IMR-90 (cell line): ENCODE measurements around the gene LY6G6F.

Experiments
- CEBPB ChIP-seq: IDR thresholded peaks from 2 replicates; pipeline ENCODE4 v1.6.1; 2012; ENCODE audit warnings: low read depth, low read length, improper control_type of control experiment
- CHD1 ChIP-seq: IDR thresholded peaks from 2 replicates; pipeline ENCODE4 v1.6.1; 2012; ENCODE audit warnings: low read depth, low read length, improper control_type of control experiment
- MAFK ChIP-seq: IDR thresholded peaks from 2 replicates; pipeline ENCODE4 v1.6.1; 2012; ENCODE audit warnings: low read depth, low read length, improper control_type of control experiment
- MAZ ChIP-seq: IDR thresholded peaks from 2 replicates; pipeline ENCODE4 v1.6.1; 2012; ENCODE audit warnings: low read depth, mild to moderate bottlenecking, low read length, improper control_type of control experiment, moderate library complexity, borderline replicate concordance
- NFE2L2 ChIP-seq: fragments of 150-350 bp; IDR thresholded peaks from 2 replicates; pipeline ENCODE4 v1.6.1; 2016; ENCODE audit warnings: low read depth, mild to moderate bottlenecking, low read length
- POLR2A ChIP-seq: IDR thresholded peaks from 2 replicates; pipeline ENCODE4 v1.6.1; 2012; ENCODE audit warnings: mild to moderate bottlenecking, low read depth, low read length
- RAD21 ChIP-seq: IDR thresholded peaks from 2 replicates; pipeline ENCODE4 v1.6.1; 2012; ENCODE audit warnings: low read length, improper control_type of control experiment
- RCOR1 ChIP-seq: IDR thresholded peaks from 2 replicates; pipeline ENCODE4 v1.6.1; 2012; ENCODE audit warnings: mild to moderate bottlenecking, low read length, improper control_type of control experiment; ENCODE audit not compliant: insufficient replicate concordance
- RFX5 ChIP-seq: IDR thresholded peaks from 2 replicates; pipeline ENCODE4 v1.8.0; 2012; ENCODE audit warnings: low read depth, mild to moderate bottlenecking, low read length, moderate library complexity
- SMC3 ChIP-seq: fragments of 150-350 bp; IDR thresholded peaks from 2 replicates; pipeline ENCODE4 v1.6.1; 2016; ENCODE audit warnings: low read depth, mild to moderate bottlenecking, antibody characterized with exemption, low read length, moderate library complexity
- USF2 ChIP-seq: fragments of 150-350 bp; IDR thresholded peaks from 2 replicates; pipeline ENCODE4 v1.6.1; 2017; ENCODE audit warnings: mild to moderate bottlenecking, antibody characterized with exemption, low read length, low read depth
- TF ChIP-seq, protein P1 (sequence below): conservative IDR thresholded peaks from 2 replicates; pipeline ENCODE4 v1.5.1; 2012; ENCODE audit warnings: mild to moderate bottlenecking, low read depth, low read length, improper control_type of control experiment

- TF ChIP-seq, protein P1, sequence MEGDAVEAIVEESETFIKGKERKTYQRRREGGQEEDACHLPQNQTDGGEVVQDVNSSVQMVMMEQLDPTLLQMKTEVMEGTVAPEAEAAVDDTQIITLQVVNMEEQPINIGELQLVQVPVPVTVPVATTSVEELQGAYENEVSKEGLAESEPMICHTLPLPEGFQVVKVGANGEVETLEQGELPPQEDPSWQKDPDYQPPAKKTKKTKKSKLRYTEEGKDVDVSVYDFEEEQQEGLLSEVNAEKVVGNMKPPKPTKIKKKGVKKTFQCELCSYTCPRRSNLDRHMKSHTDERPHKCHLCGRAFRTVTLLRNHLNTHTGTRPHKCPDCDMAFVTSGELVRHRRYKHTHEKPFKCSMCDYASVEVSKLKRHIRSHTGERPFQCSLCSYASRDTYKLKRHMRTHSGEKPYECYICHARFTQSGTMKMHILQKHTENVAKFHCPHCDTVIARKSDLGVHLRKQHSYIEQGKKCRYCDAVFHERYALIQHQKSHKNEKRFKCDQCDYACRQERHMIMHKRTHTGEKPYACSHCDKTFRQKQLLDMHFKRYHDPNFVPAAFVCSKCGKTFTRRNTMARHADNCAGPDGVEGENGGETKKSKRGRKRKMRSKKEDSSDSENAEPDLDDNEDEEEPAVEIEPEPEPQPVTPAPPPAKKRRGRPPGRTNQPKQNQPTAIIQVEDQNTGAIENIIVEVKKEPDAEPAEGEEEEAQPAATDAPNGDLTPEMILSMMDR = no peak
- no peak for TF ChIP-seq RCOR1
- no peak for TF ChIP-seq MAFK
- no peak for TF ChIP-seq RFX5
- TF ChIP-seq POLR2A = no peak
- no peak for TF ChIP-seq USF2
- no peak for TF ChIP-seq RAD21
- peak; percentile 11; the same call in 1 of the 2 replicates for TF ChIP-seq MAZ
- no peak for TF ChIP-seq NFE2L2
- TF ChIP-seq CHD1 = no peak
- no peak for TF ChIP-seq SMC3
- TF ChIP-seq CEBPB = peak; percentile 57
Measured at GRCh38 chr6:31664790-31665500, 41.7 kb upstream of the LY6G6F start, which contains the start of gene GPANK1.
